SK-N-SH (cell line): Measurements from ENCODE around the gene ZNHIT2. TPM values are rescaled to one million over a fixed set of nuclear protein-coding genes. Genes with fewer than 3 reads are reported as not detected.

Source experiments
- CTCF ChIA-PET: fragments of 300-600, 350-600 bp; formaldehyde crosslinking; extraction: SDS; loops from one replicate; lab custom pipeline; 2021; lab: Yijun Ruan, JAX
- POLR2A ChIA-PET: fragments of 350-600 bp; sonication (Branson Sonifier 250); formaldehyde crosslinking; extraction: SDS; loops from one replicate; lab custom pipeline; 2020; ENCODE audit warnings: antibody characterized with exemption, inconsistent platforms; lab: Yijun Ruan, JAX
- DNase-seq: peaks from one replicate; pipeline ENCODE4 v3.0.0; 2012
- H2AFZ ChIP-seq: fragments of 200-600 bp; sonication (generic); 2 replicates; pipeline ENCODE4 v1.8.1; 2016; ENCODE audit warnings: antibody characterized with exemption, mild to moderate bottlenecking, low read depth
- H3F3A ChIP-seq: fragments of 200-600 bp; sonication (generic); replicated peaks from 2 replicates; pipeline ENCODE3; 2016; ENCODE audit warnings: antibody characterized with exemption, mild to moderate bottlenecking; ENCODE audit not compliant: insufficient read depth
- H3K27ac ChIP-seq, 2 experiments: fragments of 200-500 bp in 1 of 2; fragments of 200-600 bp in 1 of 2; sonication (Bioruptor generic) in 1 of 2; sonication (generic), shearing (Covaris generic) in 1 of 2; 2 replicates each; pipeline versions ENCODE4 v1.5.1 to v1.6.1; 2014 to 2016; ENCODE audit warnings: low read depth in 2 of 2, inconsistent platforms in 1 of 2, low read length in 1 of 2, mild to moderate bottlenecking in 1 of 2, mixed read lengths in 1 of 2
- H3K27me3 ChIP-seq: fragments of 200-600 bp; sonication (generic), shearing (Covaris generic); 2 replicates; pipeline ENCODE4 v1.6.1; 2016; ENCODE audit warnings: mixed run types; ENCODE audit not compliant: insufficient read depth
- H3K36me3 ChIP-seq, 2 experiments: fragments of 200-500 bp in 1 of 2; fragments of 200-600 bp in 1 of 2; sonication (Bioruptor generic) in 1 of 2; sonication (generic) in 1 of 2; replicated peaks in 1 of 2; 2 replicates each; pipeline versions ENCODE3 to v1.5.1; 2014 to 2016; ENCODE audit warnings: low read length in 1 of 2, mild to moderate bottlenecking in 1 of 2; ENCODE audit not compliant: insufficient read depth in 2 of 2, control insufficient read depth in 1 of 2
- H3K4me1 ChIP-seq, 2 experiments: fragments of 200-500 bp in 1 of 2; fragments of 200-600 bp in 1 of 2; sonication (Bioruptor generic) in 1 of 2; sonication (generic), shearing (Covaris generic) in 1 of 2; 2 replicates each; pipeline versions ENCODE4 v1.5.1 to v1.6.1; 2014 to 2016; ENCODE audit warnings: low read depth in 1 of 2, low read length in 1 of 2, mixed run types in 1 of 2; ENCODE audit not compliant: insufficient read depth in 2 of 2, control insufficient read depth in 1 of 2
- H3K4me2 ChIP-seq: fragments of 200-600 bp; sonication (generic), shearing (Covaris generic); 2 replicates; pipeline ENCODE4 v1.6.1; 2017; ENCODE audit warnings: mixed run types
- H3K4me3 ChIP-seq, 2 experiments: fragments of 200-500 bp in 1 of 2; fragments of 200-600 bp in 1 of 2; sonication (Bioruptor generic) in 1 of 2; sonication (generic), shearing (Covaris generic) in 1 of 2; 2 replicates each; pipeline versions ENCODE4 v1.5.1 to v1.8.1; 2014 to 2016; ENCODE audit warnings: low read depth in 2 of 2, inconsistent platforms in 1 of 2, low read length in 1 of 2, mild to moderate bottlenecking in 1 of 2, mixed read lengths in 1 of 2, moderate library complexity in 1 of 2
- H3K79me2 ChIP-seq: fragments of 200-600 bp; sonication (generic); 2 replicates; pipeline ENCODE4 v1.8.1; 2017; ENCODE audit warnings: mild to moderate bottlenecking; ENCODE audit not compliant: insufficient read depth
- H3K9ac ChIP-seq: fragments of 200-600 bp; sonication (generic); 2 replicates; pipeline ENCODE4 v1.6.1; 2017; ENCODE audit warnings: mixed run types
- H3K9me2 ChIP-seq: fragments of 200-600 bp; sonication (generic); 2 replicates; pipeline ENCODE4 v1.6.1; 2017; ENCODE audit warnings: mixed run types
- H3K9me3 ChIP-seq: fragments of 200-600 bp; sonication (generic); 2 replicates; pipeline ENCODE4 v1.6.1; 2017; ENCODE audit warnings: mixed run types, mild to moderate bottlenecking, moderate library complexity
- H4K20me1 ChIP-seq: fragments of 200-600 bp; sonication (generic); 2 replicates; pipeline ENCODE4 v1.6.1; 2017; ENCODE audit warnings: mild to moderate bottlenecking, mixed run types; ENCODE audit not compliant: insufficient read depth
- CHD2 ChIP-seq: fragments of 150-350 bp; IDR thresholded peaks from 2 replicates; pipeline ENCODE4 v1.6.1; 2018; ENCODE audit warnings: low read length; ENCODE audit not compliant: partially characterized antibody
- CTCF ChIP-seq: fragments of 200-600 bp; sonication (generic); IDR thresholded peaks from 2 replicates; pipeline ENCODE4 v1.6.1; 2017; ENCODE audit warnings: antibody characterized with exemption, mild to moderate bottlenecking, moderate library complexity
- EP300 ChIP-seq, 2 experiments: IDR thresholded peaks; 2 replicates each; pipeline versions ENCODE4 v1.4.0 to v1.6.1; 2012; ENCODE audit warnings: borderline replicate concordance in 1 of 2, low read depth in 1 of 2, low read length in 1 of 2
- EZH2phosphoT487 ChIP-seq: fragments of 200-600 bp; sonication (generic); IDR thresholded peaks from 2 replicates; pipeline ENCODE4 v1.6.1; 2017; ENCODE audit warnings: low read depth, mixed run types, mild to moderate bottlenecking, antibody characterized with exemption, moderate library complexity, borderline replicate concordance
- FOSL2 ChIP-seq: IDR thresholded peaks from 2 replicates; pipeline ENCODE4 v1.4.0; 2012; ENCODE audit warnings: low read depth, mild to moderate bottlenecking, moderate library complexity, borderline replicate concordance
- FOXM1 ChIP-seq: IDR thresholded peaks from 2 replicates; pipeline ENCODE4 v1.4.0; 2012; ENCODE audit warnings: low read depth, mild to moderate bottlenecking
- GABPA ChIP-seq: IDR thresholded peaks from 2 replicates; pipeline ENCODE4 v1.4.0; 2012; ENCODE audit warnings: low read depth, mild to moderate bottlenecking
- GATA2 ChIP-seq: sonication (generic); formaldehyde crosslinking; IDR thresholded peaks from 2 replicates; pipeline ENCODE4 v1.5.0; 2020; ENCODE audit warnings: mild to moderate bottlenecking, missing genetic modification reagents
- IRF3 ChIP-seq: fragments of 150-350 bp; IDR thresholded peaks from 2 replicates; pipeline ENCODE4 v1.6.1; 2016; ENCODE audit warnings: mild to moderate bottlenecking, low read depth, low read length
- JUND ChIP-seq: IDR thresholded peaks from 2 replicates; pipeline ENCODE4 v1.4.0; 2012
- MAX ChIP-seq: IDR thresholded peaks from 2 replicates; pipeline ENCODE4 v1.4.0; 2012; ENCODE audit warnings: low read depth
- MXI1 ChIP-seq: IDR thresholded peaks from 2 replicates; pipeline ENCODE4 v1.6.1; 2012; ENCODE audit warnings: mild to moderate bottlenecking, low read depth, low read length, improper control_type of control experiment
- NFIC ChIP-seq: IDR thresholded peaks from 2 replicates; pipeline ENCODE4 v1.4.0; 2012; ENCODE audit warnings: borderline replicate concordance
- NRF1 ChIP-seq: IDR thresholded peaks from 2 replicates; pipeline ENCODE4 v1.6.1; 2012; ENCODE audit warnings: low read depth, mild to moderate bottlenecking, low read length
- PBX3 ChIP-seq: IDR thresholded peaks from 2 replicates; pipeline ENCODE4; 2012
- POLR2AphosphoS5 ChIP-seq: IDR thresholded peaks from 2 replicates; pipeline ENCODE4 v1.6.1; 2012; ENCODE audit warnings: low read depth, low read length
- RAD21 ChIP-seq: IDR thresholded peaks from 2 replicates; pipeline ENCODE4 v1.6.1; 2012; ENCODE audit warnings: mild to moderate bottlenecking, low read length
- RCOR1 ChIP-seq: fragments of 150-350 bp; IDR thresholded peaks from 2 replicates; pipeline ENCODE4 v1.6.1; 2017; ENCODE audit warnings: antibody characterized with exemption, low read length
- RFX5 ChIP-seq: IDR thresholded peaks from 2 replicates; pipeline ENCODE4 v1.6.1; 2012; ENCODE audit warnings: mild to moderate bottlenecking, improper control_type of control experiment, low read length
- RXRA ChIP-seq: IDR thresholded peaks from 2 replicates; pipeline ENCODE4 v1.4.0; 2012; ENCODE audit warnings: low read depth, mild to moderate bottlenecking, borderline replicate concordance
- SIN3A ChIP-seq: IDR thresholded peaks from 2 replicates; pipeline ENCODE4 v1.6.1; 2012; ENCODE audit warnings: low read depth, mild to moderate bottlenecking, low read length, moderate library complexity, borderline replicate concordance
- TAF1 ChIP-seq: IDR thresholded peaks from 2 replicates; pipeline ENCODE4 v1.6.1; 2012; ENCODE audit warnings: low read depth, mild to moderate bottlenecking, low read length, moderate library complexity, borderline replicate concordance
- TEAD4 ChIP-seq: IDR thresholded peaks from 2 replicates; pipeline ENCODE4 v1.4.0; 2012; ENCODE audit warnings: mild to moderate bottlenecking, borderline replicate concordance; ENCODE audit not compliant: insufficient read depth
- USF1 ChIP-seq: IDR thresholded peaks from 2 replicates; pipeline ENCODE4 v1.4.0; 2012; ENCODE audit warnings: low read depth, borderline replicate concordance
- USF2 ChIP-seq: fragments of 150-350 bp; IDR thresholded peaks from 2 replicates; pipeline ENCODE4 v1.6.1; 2017; ENCODE audit warnings: antibody characterized with exemption, low read length, low read depth, borderline replicate concordance
- WGBS: methylation state at CpG from one replicate; pipeline ENCODE4 v1.1.6; 2017; ENCODE audit warnings: low lambda C conversion rate; 5-methylcytosine and 5-hydroxymethylcytosine counted together
- polyA plus RNA-seq, 3 experiments: library from polyadenylated mRNA; depleted of rRNA; stranded (reverse); fragments of >200 nt; gene quantifications; 2 replicates each; pipeline ENCODE4 v1.2.3, GENCODE V29; 2012

The ZNHIT2 gene
- polyA plus RNA-seq, 1 of the 3 experiments (the other 2 are of a cell fraction), result 5.6 TPM

- CTCF ChIA-PET, result interaction anchor here (1.5 to 2.6 kb wide), 2 partner anchors 26 to 70 kb away, joined by 6 to 11 read pairs; partner anchors contain the start of gene ARL2
- Histone ChIP-seq H2AFZ (peak within 1 kb of the TSS; percentile 86; the same call in 1 of the 2 replicates), H3K9me2 (no peaks in the 10 kb centered on the region), H4K20me1 (no peaks in the 10 kb centered on the region), H3F3A (no peaks in the 10 kb centered on the region), H3K4me2 (peak within 1 kb of the TSS; percentile 83), H3K36me3 (peaks cover 14 to 38% of the 10 kb centered on the region in 2 experiments), H3K27me3 (no peaks in the 10 kb centered on the region), H3K4me1 (peaks cover 8 to 20% of the 10 kb centered on the region in 2 experiments), H3K27ac (peak within 1 kb of the TSS; percentile 88 to 93), H3K4me3 (peak within 1 kb of the TSS; percentile 87 to 92), H3K9ac (peak within 1 kb of the TSS; percentile 89), H3K9me3 (no peaks in the 10 kb centered on the region), H3K79me2 (peaks cover 65% of the 10 kb centered on the region)
- POLR2A ChIA-PET, result interaction anchor here (1.0 kb wide), 1 partner anchor 34 kb away, joined by 3 read pairs; no protein-coding TSS in a partner anchor
- DNase-seq, result peak; percentile 99
- under 1% methylated on average over 40 of the region's 79 CpGs for WGBS
- TF ChIP-seq FOXM1 (0 out of 2 replicates have a peak, but pooled peaks have one; percentile 16), EP300 (IDR thresholded peaks at IDR 0.05; ENCODE audit: borderline replicate concordance in 1 of 2, low read depth in 1 of 2, low read length in 1 of 2) (0 out of 4 replicates have a peak, but pooled peaks of 1 of the 2 experiments have one; percentile 6), TEAD4 (no peak), RAD21 (no peak), IRF3 (no peak), CTCF (no peak), FOSL2 (no peak), GATA2 (CRISPR knock-in tag) (no peak), USF1 (no peak), NFIC (no peak), SIN3A (peak; percentile 96), MAX (peak; percentile 89), JUND (no peak), USF2 (no peak), PBX3 (peak; percentile 28), GABPA (peak; percentile 98), RCOR1 (no peak), EZH2phosphoT487 (no peak), MXI1 (peak; percentile 91), CHD2 (peak; percentile 66), TAF1 (peak; percentile 74), NRF1 (no peak), RXRA (no peak), RFX5 (no peak; the same call in 1 of the 2 replicates), POLR2AphosphoS5 (peak; percentile 71)
Observed at GRCh38 chr11:65083834-65084597, 33.5 kb downstream of the ZNHIT2 start, which contains the start of the genes CDCA5 and ZFPL1. CDCA5 (minus strand) TSS chr11:65084040; CDS start chr11:65083978, 62 bp downstream. ZFPL1 (plus strand) TSS chr11:65084222; CDS start chr11:65084699, 477 bp downstream.
